Adipose tissue (tissue), 3 donors: ENCODE measurements around the gene PXDN. TPM values are rescaled to one million over a fixed set of nuclear protein-coding genes. Genes with fewer than 3 reads are reported as not detected.

Experiments used
- H3K27ac ChIP-seq: one replicate; pipeline ENCODE4 v1.5.1; 2013; ENCODE audit warnings: low read depth, low read length
- WGBS, 3 donors: extraction: QIAGEN DNeasy Blood & Tissue Kit; methylation state at CpG; one replicate each; pipeline ENCODE4 v1.1.7; 2013; 5-methylcytosine and 5-hydroxymethylcytosine counted together
- polyA plus RNA-seq, 3 donors: library from polyadenylated mRNA; stranded (reverse); fragments of 200-250 nt; gene quantifications; one replicate each; pipeline ENCODE4 v1.2.3, GENCODE V29; 2013
- donor health status: healthy with polysubstance abuse.
- donor health status: Bipolar disorder and iron deficiency.
- donor health status: healthy.

The PXDN gene
- polyA plus RNA-seq, 3 donors = 10.2 to 132 (median 17.7) TPM

GRCh38 chr2:1594123-1594372 lies 150.3 kb downstream of the PXDN start:
- no peak overlapping the region for H3K27ac ChIP-seq
- 41 to 58% (median 51%) methylated on average over 6 of the region's 6 CpGs for WGBS, 3 donors

DNA sequence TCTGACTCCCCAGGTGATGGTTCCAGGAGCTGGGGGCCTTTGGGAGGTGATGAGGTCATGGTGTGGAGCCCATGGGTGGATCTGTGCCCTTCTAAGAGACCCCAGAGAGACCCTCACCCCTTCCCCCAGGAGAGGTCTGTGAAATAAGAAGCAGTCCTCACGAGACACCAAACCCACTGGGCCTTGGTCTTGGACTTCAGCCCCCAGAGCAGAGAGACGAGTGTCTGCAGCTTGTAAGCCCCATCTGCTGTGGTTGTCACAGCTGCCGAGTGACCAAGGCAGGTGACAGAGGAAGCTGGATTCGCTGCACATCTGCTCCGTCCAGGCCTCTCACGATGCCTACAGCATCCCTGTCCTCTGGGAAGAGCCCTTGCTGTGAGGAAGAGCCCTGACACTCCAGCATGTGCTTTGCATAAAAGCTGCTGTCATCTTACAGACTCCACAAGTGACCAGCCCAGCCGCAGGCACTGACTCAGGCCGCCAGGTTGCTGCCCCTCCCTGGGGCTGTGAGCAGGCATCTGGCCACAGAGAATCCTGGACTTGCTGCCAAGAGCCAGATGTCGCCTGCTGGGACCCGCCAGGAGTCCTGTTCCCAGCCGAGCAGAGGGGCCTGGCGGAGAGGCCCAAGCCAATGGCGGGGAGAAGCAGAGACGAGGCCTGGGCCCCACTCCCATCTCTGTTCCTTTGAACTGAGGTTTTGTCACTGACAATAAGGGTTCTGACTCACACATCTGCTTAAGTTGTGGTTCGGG lies 150.8 kb downstream of the PXDN start:
- WGBS, 3 donors = 59 to 62% (median 60%) methylated on average over 15 of the region's 15 CpGs

GRCh38 chr2:1591978-1592907 lies 152.1 kb downstream of the PXDN start:
- 18 to 25% (median 24%) methylated on average over 28 of the region's 28 CpGs for WGBS, 3 donors
- no peak overlapping the region for H3K27ac ChIP-seq

More for the DNA sequence above, 150.8 kb downstream of the PXDN start:
- no peak overlapping the region for H3K27ac ChIP-seq

DNA sequence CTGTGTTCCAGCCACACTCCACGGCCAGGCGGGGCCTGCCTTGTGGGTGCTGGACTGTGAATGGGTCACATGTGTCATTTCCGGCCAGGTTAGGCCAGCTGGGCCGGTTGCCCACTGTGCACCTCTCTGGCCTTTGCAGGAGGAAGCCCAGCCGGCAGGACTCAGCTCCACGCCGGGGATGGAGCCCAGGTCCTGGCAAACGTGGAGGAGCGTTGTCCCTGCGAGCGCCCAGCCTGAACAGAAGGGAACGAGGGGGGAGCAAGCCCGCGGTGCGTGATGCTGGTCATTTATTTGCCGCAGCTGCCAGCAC lies 152.9 kb downstream of the PXDN start:
- no peak overlapping the region for H3K27ac ChIP-seq

GRCh38 chr2:1590596-1591460 lies 153.5 kb downstream of the PXDN start:
- WGBS, 3 donors = 56 to 63% (median 59%) methylated on average over 18 of the region's 18 CpGs
- no peak overlapping the region for H3K27ac ChIP-seq

More for the DNA sequence above, 152.9 kb downstream of the PXDN start:
- WGBS, 3 donors = 36 to 43% (median 41%) methylated on average over 16 of the region's 16 CpGs

DNA sequence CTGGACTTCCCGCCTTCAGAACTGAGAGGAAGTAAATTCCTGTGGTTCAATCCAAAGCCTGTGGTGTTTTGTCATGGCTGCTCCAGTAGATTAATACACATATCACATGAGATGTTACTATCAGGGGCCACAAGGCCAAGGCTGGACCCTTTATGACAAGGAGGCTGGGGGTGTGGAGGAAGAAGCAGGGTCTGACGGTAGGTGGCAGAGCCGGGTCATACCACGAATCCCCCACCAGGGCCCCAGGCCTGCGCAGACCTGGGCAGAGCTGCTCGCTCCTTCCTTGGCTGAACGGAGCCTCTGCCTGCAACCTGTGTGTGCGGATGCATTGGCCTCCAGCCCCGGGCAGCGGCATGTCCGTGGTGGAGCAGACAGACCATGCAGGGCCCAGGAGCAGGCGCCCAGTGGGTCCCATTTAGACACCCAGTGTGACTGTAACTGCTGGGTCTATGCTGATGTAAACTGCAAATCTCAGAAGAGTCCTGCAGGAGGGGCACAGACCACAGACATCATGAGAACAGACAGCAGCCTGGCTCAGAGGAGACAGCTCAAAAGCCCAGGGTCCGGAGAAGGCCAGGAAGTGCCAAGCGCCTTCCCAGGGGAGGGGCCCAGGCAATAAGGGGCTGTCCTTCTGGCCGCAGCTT lies 155.2 kb downstream of the PXDN start:
- WGBS, 3 donors = 73 to 80% (median 75%) methylated on average over 15 of the region's 15 CpGs
- H3K27ac ChIP-seq = no peak overlapping the region

GRCh38 chr2:1588051-1588977 lies 156.0 kb downstream of the PXDN start:
- 76 to 87% (median 87%) methylated on average over 27 of the region's 27 CpGs for WGBS, 3 donors
- no peak overlapping the region for H3K27ac ChIP-seq

DNA sequence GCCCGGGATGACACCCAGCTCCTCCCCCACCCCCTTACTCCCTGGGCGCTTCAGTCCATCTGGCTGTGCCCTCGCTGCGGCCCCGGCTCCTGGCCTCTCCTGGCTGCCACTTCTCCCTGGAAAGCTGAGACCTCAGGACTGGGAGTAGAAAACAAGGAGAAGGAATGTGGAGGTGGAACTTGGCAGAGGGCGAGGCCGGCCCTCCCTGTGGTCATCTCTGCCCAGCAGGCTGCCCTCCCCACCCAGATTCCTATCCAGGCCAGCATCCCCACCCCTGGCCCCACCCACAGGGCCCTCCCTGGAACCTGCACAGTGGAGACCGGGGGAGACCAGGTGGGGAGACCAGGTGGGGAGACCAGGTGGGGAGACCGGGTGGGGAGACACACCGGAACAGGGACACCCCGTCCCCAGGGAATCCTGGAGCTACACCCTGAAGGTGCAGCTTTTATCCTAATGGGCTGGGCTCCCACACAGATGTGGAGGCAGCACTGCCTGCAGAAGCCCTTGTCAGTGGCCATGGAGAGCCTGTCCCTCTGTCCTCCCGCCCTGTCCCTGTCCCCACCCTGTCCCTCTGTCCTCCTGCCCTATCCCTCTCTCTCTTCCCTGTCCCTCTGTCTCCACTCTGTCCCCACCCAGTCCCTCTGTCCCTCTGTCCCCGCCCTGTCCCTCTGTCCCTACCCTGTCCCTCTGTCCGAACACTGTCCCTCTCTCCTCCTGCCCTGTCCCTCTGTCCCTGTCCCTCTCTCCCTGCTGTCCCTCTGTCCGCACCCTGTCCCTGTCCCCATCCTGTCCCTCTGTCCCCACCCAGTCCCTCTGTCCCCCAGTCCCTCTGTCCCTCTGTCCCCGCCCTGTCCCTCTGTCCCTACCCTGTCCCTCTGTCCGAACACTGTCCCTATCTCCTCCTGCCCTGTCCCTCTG lies 157.1 kb downstream of the PXDN start:
- 70 to 86% (median 79%) methylated on average over 17 of the region's 17 CpGs for WGBS, 3 donors
- no peak overlapping the region for H3K27ac ChIP-seq

- WGBS, 3 donors = 69 to 88% (median 87%) methylated on average over 14 of the region's 14 CpGs
- no peak overlapping the region for H3K27ac ChIP-seq
Measured at GRCh38 chr2:1586251-1586922, 157.9 kb downstream of the PXDN start.

DNA sequence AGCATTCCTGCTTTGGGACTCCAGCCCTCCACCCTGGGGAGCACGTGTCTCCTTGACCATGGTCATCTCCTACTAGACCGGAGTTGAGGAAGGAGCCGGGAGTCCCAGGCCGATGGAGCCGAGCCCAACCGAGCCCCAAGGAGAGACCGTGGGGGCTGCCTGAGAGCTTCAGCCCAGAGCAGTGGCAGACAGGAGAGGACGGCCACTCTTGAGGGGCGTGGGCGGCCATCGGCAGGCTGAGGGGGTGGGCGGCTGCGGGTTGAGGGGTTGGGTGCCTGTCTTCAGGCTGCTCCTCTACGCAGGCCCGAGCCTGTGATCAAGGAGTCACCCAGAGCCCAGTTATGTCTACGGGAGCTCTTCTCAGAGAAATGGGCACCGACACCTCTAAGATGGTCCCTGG lies 158.7 kb downstream of the PXDN start:
- no peak overlapping the region for H3K27ac ChIP-seq
- 86 to 93% (median 91%) methylated on average over 15 to 17 of the region's 17 CpGs for WGBS, 3 donors

DNA sequence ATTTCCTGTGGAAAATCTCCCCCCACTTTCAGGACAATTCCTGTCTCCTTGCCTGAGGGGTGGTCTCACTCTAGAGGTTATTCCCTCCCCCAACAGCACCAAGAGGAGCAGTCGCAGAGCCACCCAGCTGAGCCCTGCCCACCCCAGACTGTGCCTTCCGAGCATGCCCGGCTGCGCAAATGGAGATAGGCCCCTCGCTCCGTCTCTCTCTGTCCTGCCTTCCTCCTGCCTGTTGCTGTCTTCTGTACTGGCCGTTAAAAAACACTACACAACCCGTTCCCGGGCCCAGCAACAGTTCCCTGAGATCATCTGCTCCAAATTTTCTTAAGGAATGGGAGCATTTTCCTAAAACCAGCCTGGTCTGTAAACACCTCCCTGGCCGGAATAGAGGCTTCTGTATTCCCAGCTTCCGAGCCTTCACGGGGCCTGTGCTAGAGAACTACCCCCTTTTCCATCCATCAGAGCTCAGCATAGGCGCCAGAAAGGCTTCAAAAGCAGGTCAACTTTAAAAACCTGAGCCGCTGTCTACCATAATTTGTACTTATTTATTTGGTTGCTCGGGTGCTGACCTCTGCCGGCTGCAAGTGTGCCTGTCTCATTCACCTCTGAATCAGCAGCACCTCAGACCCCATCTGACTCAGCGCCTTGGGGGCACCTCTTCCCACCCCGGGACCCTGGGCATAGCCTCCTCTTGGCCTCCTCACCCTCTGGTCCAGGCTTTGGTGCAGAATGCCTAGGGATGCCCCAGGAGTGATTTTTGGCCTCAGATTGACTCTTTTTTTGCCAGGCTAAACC lies 159.4 kb downstream of the PXDN start:
- WGBS, 3 donors = 83 to 91% (median 90%) methylated on average over 18 of the region's 18 CpGs
- H3K27ac ChIP-seq = no peak overlapping the region

DNA sequence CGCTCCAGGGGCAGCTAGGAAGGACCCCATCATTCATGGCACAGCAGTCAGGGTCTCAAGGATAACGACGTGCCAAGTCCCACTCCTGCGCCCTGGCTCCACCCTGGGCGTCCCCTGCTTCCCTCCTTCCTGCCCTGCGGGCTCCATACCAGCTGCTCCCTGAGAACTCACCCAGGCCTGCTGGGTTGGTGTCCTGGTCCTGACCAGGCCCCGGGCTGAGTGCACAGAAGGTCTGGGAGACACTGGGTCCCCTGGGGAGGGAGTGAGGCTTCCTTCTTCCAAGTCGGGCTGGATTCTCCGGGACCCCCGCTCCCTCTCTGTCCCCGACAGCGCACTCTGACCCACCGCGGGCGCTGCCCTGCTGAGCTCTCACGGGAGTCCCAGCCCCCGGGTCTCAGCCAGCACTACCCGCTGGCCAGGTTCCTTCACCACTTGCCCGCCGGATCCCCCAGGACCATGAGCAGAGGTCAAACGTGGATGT lies 160.2 kb downstream of the PXDN start:
- 83 to 90% (median 87%) methylated on average over 20 to 21 of the region's 21 CpGs for WGBS, 3 donors
- no peak overlapping the region for H3K27ac ChIP-seq

DNA sequence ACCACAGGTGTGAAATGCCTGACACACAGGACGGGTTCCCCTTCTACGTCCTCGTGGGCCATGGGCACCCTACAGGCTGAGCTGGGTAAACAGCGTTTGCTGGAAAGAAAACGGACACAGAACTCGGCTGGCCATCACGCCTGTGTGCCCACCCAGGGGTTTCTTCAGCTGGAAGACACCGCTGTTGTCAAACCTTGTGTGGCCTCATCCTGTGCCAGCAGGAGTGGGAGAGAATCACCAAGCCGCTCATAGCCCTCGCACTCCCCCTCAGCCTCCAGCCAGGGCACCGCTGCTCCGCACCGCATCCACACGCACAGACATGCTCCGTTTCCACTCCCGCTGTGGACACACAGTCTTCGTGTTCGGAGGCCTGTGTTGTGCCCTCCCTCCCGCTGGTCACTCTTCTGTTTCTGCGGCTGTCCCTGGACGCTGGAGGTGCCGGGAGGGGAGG lies 161.4 kb downstream of the PXDN start:
- 77 to 96% (median 91%) methylated on average over 22 of the region's 22 CpGs for WGBS, 3 donors

GRCh38 chr2:1581965-1582625 lies 162.2 kb downstream of the PXDN start:
- 74 to 82% (median 80%) methylated on average over 10 of the region's 10 CpGs for WGBS, 3 donors
- H3K27ac ChIP-seq = no peak overlapping the region

More for the DNA sequence above, 161.4 kb downstream of the PXDN start:
- no peak overlapping the region for H3K27ac ChIP-seq
